Mucosa of gallbladder (tissue), 1 donor: ENCODE measurements around the gene NXPH3. TPM values are rescaled to one million over a fixed set of nuclear protein-coding genes. Genes with fewer than 3 reads are reported as not detected.

Source experiments
- DNase-seq: peaks from one replicate; pipeline ENCODE4 v3.0.0-alpha.2; 2020; ENCODE audit warnings: low spot score
- total RNA-seq: library from RNA; stranded (reverse); gene quantifications from one replicate; pipeline ENCODE4 v1.2.1, GENCODE V29; 2021
- donor health status: DM: no; HTN: no; CAD: no.

The NXPH3 gene
- total RNA-seq, 1 donor from 2014 or later, result 2.9 TPM

GRCh38 chr17:49576088-49576916, 631 bp downstream of the NXPH3 start:
- no peak for DNase-seq

DNA sequence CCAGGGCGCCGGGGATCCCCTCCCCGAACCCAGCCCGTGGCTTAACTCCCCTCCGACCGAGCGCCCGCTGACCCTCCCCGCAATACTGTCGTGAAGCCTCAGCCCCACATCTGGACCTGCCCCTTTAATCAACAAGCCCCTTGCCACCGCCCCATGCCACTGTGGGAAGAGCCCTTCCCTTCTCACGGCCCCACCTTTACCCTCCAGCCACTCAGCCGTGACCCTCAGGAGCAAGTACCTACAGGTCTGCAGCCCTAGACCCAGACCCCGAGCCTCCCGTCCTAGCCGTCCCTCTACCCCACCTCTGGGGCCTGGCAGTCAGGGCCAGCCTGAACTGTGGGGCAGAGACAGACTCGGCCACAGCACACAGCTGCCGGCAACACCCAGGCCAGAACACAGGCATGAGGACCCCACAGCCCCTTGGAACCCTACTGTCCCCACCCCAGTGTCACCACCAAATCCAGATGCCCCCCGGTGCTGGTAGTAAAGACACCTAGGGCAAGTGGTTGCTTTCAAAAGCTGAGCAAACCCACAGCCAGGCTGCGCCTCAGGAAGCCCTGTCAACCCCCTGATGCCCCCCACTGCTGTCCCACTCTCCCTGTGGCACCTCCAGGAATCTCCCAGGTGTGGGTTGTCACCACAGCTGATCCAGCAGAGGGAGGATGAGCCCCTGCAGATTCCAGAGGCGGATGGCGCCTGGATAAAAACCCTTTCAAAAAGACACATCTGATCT, 1.4 kb downstream of the NXPH3 start:
- DNase-seq, result no peak

DNA sequence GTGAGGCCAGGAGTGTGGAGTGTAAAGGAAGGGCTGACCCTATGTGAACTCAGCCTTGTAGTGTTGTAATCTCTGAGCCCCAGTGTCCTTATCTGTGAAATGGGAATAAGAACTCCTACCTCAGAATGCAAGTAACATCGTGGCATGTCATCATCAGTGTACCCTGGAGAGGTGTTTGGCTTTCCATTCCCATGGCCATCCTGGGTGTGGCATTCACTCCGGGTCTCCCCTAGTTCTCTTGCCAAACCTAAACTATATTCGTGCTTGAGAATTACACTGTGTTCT, 1.9 kb downstream of the NXPH3 start:
- no peak for DNase-seq

- DNase-seq, result no peak
Observed at GRCh38 chr17:49577963-49578362, 2.3 kb downstream of the NXPH3 start.

DNA sequence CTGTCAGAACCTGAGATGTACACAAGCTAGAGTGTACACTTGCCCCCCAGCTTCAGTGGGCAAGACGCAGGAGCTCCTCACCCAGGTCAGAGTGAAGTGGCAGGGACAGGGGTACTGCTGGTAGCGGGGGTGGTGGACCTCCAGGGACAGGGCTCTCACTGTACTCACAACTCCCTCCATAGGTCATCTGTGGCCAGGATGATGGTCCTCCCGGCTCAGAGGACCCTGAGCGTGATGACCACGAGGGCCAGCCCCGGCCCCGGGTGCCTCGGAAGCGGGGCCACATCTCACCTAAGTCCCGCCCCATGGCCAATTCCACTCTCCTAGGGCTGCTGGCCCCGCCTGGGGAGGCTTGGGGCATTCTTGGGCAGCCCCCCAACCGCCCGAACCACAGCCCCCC, 2.7 kb downstream of the NXPH3 start:
- DNase-seq, result no peak

- DNase-seq, result no peak
Observed at GRCh38 chr17:49578952-49579500, 3.4 kb downstream of the NXPH3 start.

DNA sequence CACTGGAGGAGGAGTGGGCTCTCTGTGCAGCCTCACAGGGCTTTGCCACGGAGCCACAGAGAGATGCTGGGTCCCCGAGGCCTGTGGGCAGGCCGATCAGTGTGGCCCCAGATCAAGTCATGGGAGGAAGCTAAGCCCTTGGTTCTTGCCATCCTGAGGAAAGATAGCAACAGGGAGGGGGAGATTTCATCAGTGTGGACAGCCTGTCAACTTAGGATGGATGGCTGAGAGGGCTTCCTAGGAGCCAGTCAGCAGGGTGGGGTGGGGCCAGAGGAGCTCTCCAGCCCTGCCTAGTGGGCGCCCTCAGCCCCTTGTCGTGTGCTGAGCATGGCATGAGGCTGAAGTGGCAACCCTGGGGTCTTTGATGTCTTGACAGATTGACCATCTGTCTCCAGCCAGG, 3.9 kb downstream of the NXPH3 start:
- no peak for DNase-seq

DNA sequence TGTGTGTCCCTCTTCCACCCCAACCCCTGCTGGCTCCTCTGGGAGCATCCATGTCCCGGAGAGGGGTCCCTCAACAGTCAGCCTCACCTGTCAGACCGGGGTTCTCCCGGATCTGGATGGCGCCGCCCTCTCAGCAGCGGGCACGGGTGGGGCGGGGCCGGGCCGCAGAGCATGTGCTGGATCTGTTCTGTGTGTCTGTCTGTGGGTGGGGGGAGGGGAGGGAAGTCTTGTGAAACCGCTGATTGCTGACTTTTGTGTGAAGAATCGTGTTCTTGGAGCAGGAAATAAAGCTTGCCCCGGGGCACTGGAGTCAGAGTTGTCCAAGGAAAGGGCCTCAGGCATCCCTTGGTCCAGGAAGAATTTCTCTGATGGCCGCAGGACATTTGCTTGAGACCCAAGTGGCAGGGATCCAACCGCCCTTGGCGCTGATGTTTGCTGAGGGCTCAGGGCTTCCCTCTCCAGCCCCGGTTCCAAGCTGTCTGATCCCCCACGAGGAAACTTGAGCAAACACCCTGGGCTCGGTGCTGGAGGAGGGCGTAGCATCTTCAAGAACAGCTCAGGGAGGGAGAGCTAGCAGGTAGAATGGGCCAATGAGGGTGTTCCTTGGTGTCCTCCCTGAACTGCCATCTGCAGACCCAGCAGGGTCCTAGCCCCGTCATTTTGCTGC, 4.5 kb downstream of the NXPH3 start:
- DNase-seq, result no peak

GRCh38 chr17:49580981-49581647, 5.4 kb downstream of the NXPH3 start:
- DNase-seq, result no peak

- DNase-seq, result no peak
Observed at GRCh38 chr17:49581648-49581998, 6.0 kb downstream of the NXPH3 start.

DNA sequence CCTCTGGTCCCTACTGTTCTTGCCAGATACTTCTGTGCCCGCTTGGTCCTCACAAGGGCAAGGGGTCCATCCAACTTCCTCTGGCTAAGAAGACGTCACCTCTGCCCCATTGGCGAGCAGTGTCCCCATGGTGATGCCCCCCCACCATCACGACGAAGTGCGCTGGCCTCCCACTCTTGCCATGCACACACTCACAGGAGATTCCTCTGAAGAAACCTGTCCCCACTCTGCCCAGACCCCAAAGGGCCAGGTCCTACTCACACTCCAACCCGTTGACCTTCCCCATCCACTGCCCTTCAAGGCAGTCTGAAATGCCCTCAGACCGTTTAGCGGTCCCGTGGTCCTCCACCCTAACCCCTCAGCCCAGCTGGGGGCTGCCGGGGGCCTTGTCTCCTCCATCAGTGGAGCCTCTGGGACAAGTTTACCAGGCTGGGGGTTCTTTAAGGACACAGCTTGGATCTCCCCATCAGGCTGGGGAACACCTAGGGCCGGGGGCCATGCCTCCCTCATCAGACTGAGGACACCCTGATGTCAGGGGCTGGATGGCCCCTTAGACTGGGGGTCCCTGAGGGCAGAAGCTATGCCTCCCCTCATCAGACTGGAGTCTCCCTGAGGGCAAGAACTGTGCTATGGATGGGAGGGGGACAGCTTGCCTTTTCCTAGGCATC, 6.5 kb downstream of the NXPH3 start:
- DNase-seq, result no peak

DNA sequence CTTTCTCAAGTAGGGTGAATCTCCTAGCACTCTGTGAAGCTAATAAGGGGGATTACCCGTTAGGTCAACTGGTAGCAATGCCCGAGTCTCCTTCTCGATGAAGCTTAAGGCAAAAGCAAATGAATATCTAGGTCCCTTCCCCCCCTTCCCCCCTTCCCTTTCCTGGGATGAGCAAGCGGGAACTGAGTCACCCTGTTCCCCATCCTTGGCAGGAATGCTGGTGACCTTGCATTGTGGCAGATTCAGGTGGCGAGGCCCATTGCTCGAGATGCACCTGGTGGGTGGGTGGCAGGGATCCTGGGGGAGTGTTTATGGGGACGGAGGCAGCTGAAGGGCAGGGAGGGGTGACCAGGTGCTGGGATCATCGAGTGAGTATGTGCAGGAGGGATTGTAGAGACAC, 7.1 kb downstream of the NXPH3 start:
- no peak for DNase-seq

DNA sequence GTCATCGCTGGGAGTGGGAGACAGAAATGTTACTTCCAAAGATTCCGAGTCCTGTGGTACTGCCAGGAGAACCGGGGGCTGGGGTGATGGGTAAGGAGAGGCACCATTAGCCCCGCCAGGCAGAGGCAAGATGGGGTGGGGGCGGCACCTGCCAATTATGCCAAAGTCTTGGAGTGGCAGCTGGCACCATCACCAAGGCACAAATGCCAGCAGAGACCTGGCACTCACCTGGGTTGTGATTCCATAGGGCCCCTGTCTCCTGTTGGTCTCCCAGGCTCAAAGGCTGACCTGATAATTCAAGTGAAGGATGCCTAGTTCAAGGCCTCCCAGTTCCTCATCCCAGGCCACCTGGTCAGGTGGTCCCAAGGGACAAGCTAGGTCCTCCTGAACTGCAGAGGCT, 7.6 kb downstream of the NXPH3 start:
- DNase-seq, result no peak

DNA sequence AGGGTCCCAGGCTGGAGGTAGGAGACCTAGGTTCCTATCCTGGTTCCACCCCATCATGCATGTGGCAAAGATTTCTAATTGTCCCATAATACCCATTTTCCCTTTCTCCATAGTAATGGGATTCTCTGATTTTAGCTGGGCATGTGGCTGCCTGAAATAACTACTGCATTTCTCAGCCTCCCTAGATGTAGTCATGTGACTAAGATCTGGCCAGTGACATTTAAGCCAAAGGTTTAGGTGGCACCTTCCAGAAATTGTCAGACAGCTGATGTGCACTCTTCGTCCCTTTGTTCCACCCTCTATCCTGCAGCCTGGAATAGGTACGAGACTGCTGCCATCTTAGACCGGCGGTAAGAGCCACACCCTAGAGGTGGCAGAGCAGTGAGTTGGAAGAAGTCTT, 8.2 kb downstream of the NXPH3 start:
- DNase-seq, result no peak

DNA sequence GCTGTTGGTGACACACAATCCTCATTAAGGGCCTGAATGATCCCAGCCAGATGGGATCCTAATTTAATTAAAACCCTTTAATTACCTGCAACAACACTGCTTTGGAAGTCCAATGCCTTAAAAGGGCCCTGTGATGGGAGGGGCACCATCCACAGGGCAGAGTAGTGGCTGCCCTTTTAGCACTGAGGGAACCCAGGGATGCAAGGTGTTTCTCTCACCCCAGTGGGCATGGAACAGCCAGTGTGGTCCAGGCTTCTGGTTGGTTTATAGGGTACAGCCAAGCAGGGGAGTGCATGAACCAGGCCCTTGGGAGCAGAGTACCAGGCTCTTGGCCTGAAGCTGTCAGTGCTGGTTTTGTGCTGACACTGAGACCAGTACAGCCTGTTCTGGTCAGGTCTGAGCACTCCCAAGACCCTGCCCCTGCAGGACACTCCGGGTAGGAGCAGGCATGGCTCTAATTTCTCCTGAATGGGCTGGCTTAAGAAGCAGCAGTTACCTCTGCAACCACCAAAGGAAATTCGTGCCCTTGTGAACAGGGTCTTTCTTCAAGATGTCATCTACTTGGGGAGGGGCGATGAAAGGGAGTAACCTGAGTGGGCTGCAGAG, 9.9 kb downstream of the NXPH3 start:
- no peak for DNase-seq

GRCh38 chr17:49587366-49588073, 11.8 kb downstream of the NXPH3 start:
- DNase-seq, result no peak

GRCh38 chr17:49588312-49588711, 12.6 kb downstream of the NXPH3 start:
- no peak for DNase-seq

GRCh38 chr17:49588726-49589576, 13.3 kb downstream of the NXPH3 start:
- DNase-seq, result no peak

DNA sequence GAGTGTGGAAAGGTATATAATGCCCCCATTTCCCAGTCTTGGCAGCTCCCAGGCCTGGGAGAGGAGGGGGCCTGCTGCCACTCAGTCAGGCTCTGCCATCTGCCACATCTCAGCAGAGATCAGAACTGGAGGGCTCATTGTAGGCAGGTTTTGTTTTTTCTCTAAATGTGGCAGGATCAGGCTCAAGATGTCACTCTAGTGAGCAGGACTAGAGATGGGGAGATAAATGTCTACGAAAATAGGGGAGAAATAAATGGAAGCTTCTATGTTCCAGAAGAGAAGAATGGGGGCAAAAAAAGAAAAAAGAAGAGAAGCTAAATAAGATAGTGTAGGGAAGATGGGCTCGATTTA, 13.9 kb downstream of the NXPH3 start:
- DNase-seq, result no peak

DNA sequence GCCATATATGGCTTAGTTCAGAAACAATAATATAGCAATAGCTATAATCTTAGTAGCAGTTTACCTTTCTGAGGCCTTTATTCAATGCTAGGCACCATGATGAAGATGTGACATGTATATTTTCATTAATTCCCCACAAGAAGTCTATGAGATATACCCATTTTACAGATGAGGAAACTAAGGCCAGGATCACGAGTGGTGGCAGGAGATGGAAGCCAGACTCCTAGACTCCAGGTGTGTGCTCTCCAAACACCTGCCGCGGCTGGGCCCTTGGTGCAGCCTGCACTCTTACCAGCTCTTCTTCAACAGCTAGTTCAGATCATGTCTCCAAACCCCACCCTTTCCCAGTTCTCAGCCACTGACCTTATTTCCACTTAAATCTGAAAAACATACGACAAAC, 15.2 kb downstream of the NXPH3 start:
- DNase-seq, result no peak
